HG02588 (cell line): Measurements from ENCODE around the gene CCSER2.
A peak's percentile ranks its signal among the peaks of the same experiment; 100 is the strongest.
"Not testable (repeated sequence)": the region's sequence is repeated elsewhere in the genome, so short reads cannot be mapped to it uniquely, and the experiment has no call there.

Experiments
- ATAC-seq: cut with Tn5 transposase; IDR thresholded peaks from one replicate; pipeline ENCODE4 v1.9.1; 2021; ENCODE audit warnings: mild to moderate bottlenecking, moderate library complexity; ENCODE audit not compliant: unreplicated experiment

CCSER2 gene

DNA sequence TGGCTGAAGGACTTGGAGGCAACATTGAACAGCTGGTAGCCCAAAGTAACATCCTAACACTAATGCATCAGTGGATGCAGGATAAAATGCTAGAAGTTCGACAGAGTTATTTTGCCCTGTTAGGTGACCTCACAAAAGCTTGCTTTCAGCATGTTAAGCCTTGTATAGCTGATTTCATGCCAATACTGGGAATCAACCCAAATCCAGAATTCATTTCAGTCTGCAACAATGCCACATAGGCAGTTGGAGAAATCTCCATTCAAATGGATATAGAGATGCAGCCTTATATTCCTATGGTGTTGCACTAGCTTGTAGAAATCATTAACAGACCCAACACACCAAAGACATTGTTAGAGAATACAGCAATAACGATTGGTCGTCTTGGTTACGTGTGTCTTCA is 62.9 kb downstream of the CCSER2 start:
- ATAC-seq, result no peak

DNA sequence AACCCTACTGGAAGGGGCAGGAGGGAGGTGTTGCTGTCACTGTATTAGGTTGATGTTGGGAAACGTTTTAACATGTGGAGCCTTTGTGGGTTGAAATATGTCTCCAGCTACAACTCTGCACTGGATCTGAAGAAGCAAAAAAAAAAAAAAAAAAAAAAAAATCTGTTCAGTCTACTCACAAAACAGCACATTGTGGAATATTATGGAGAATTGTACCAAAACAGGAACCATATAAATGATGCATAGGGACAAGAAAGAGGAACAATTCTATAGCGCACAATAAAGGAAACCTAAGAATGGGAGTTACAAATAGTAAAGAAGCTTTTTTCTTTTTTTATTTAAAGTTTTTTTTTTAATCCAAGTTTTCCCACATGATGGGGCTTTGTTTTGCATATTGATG is 63.8 kb downstream of the CCSER2 start:
- no peak for ATAC-seq

DNA sequence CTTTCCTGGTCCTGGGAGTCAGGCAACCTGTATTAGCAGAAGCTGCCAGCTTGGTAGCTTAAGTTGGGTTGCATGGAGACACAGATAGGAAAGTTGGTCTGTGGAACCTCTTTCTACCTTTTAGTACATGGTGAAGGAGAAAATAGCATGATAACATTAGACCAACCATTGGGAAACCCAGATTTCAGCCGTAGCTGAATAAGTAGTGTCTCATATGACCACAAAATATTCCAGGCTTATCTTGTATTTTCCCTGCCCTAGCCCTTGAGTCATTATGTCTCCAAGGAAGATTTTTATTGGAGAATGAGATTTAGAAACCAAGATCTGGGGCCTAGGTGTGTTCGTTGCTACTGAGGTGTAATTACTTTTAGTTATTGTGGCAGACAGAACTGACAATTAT is 67.2 kb downstream of the CCSER2 start:
- ATAC-seq, result no peak

DNA sequence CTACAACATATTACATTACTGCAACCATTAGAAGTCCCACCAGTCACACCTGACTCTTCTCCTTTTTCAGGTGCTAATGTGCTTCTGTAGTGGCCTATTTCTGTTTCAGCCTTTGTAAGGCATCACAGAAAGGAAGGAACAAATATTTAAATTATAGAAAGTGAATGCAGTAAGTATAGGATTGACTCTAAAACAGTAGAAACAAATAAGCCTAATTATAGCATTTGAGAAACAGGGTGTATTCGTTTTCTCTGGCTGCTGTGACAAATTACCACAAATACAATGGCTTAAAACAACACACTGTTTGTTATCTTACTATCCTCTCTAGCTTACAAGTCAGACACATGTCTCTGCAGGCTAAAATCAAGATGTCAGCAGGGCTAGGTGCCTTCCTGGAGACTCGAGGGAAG is 69.4 kb downstream of the CCSER2 start:
- ATAC-seq, result peak; percentile 45

DNA sequence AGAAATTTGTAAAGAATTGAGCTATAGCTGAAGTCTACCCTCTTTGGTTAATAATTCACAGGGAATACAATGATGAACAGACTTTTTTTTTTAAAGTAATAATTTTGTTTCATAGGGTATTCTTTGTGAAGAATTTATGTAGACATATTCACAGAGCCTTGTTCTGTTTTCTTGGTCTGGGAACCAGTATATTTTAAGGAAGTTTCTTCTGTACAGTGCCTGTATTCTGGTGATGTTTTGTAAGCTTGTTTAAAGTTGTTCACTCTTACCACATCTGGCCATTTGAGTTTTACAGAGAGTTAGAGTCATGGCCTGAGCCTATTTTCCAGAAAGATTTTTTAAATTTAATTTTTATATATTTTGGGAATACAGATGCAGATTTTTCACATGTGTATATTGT is 70.3 kb downstream of the CCSER2 start:
- ATAC-seq, result no peak

DNA sequence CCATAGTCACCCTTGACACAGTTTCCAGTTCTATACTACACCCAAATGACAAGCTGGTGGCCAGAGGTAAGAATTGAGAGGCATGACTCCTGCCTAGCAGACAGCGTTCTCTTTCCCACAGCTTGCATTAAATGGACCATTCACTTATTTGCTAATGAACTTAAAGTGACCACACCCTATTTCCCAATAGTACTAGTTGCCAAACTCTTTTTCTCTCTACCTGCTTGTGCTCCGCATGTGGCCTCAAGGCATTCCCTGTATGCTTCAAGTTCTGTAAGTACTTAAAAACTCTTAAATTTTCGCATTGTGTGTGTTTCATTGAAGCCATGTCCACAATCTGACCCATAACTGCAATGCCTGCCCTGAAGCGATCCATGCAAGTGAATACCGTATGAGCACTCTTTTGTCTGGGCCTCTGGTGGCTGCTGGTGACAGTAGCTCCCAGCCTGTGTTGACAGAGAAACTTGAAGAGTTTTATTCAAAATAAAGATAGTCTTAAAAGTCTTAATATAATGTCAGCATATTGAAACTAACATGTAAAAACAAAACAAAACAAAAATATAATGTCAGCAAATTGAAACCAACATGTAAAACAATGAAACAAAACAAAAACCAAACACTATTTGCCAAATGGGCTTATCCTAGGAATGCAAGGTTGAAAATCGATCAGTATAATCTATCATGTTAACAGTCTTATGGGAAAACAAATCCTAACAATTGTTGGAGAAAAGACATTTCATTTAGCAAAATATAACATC is 73.6 kb downstream of the CCSER2 start:
- no peak for ATAC-seq

DNA sequence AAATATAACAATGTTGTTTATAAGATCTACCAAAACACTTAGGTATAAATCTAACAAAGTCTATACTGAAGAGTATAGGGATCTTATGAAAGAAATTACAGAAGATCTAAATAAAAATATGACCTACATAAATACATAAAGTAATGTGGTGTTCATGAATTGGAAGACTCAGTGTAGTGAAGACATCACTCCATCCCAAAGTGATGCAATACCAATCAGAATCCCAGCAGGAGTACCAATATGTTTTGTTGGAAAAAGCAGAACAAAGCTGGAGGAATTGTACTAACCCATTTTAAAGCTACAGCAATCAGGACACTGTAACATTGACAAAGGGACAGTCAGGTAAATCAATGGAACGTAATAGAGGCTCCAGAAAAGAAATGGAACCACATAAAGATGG is 76.4 kb downstream of the CCSER2 start:
- ATAC-seq, result no peak

DNA sequence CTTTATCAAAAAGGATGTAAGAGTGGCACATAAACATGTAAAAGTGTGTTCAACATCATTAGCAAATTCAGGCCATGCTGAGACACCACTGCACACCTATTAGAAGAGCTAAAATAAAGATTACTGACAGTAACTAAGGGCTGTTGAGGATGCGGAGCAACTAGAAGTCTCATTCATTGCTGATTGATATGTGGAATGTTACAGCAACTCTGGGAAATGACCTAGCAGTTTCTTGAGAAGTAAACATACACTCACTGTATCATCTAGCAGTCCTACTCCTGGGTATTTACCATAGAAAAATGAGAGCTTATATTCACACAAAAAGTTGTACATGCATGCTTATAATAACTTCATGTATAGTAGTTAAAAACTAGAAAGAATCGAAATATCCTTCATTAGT is 77.3 kb downstream of the CCSER2 start:
- no peak for ATAC-seq

DNA sequence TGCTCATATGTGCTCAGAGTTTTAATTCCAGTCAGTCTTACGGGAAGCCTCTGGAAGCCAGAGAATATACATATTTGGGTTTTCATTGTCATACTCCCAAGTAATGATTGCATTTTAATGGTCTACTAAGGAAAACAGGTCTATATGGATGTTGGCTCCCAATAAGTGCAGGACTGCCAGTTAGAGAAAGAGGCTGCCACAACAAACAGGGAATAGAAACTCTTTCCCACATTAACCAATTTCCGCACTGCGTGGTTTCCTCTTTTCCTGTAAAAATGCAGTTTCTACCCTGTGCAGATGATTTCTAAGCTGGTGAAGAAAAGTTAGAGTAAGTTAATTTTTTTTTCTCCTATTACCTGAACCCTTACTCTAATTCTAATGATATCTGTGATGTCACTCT is 78.2 kb downstream of the CCSER2 start:
- no peak for ATAC-seq

DNA sequence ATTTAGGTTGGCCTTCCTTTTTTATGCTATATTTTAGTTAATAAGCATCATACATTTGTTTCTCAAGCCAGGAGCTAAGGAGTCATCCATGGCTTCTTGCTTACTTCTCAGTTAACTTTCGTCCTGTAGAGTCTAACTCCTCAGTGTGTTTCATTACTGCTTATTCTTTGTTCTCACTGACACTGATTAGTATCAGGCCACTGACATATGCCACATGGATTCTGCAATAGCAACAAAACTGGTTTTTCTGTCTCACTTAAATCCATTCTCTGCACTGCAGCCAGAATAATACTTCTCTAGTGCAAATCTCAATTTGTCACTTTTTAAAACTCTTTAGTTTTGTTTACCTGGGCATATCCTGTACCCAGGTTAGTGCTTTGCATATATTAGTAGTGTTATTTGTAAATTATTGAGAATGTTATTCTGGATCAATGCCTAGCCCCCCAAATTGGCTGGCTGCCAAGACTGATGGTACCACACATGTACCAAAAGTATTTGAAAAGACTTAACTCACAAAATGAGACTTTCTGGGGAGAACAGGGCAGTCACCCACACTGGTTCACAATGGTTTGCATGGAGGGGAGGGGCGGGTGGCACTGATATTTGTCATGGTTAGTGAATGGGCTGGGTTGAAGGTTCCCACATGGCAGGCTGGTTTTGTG is 79.1 kb downstream of the CCSER2 start:
- no peak for ATAC-seq

DNA sequence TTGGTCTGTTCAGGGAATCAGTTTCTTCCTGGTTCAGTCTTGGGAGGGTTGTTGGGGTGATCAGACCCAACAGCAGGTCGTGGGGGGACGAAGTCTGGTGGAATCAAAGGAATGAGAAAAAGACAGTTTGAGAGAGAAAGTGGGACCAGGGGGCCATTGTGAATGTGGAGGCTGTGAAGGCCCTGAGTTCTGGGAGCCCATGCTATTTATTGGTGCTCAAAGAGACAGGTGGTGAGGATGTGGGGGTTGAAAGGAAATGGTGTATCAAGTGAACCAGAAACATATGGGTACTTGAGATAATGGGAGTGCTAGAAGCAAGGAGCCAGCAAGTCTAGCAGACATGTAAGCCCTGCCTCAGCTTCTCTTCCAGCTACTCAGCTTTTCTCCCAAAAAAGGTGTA is 84.1 kb downstream of the CCSER2 start:
- no peak for ATAC-seq

DNA sequence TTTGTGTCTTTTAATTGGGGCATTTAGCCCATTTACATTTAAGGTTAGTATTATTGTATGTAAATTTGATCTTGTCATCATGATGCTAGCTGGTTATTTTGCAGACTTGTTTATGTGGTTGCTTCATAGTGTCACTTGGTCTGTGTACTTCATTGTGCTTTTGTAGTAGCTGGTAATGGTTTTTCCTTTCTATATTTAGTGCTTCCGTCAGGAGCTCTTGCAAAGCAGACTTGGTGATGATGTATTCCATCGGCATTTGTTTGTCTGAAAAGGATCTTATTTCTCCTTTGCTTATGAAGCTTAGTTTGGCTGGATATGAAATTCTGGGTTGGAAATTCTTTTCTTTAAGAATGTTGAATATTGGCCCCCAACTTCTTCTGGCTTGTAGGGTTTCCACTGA is 85.7 kb downstream of the CCSER2 start:
- ATAC-seq, result not testable (repeated sequence)

DNA sequence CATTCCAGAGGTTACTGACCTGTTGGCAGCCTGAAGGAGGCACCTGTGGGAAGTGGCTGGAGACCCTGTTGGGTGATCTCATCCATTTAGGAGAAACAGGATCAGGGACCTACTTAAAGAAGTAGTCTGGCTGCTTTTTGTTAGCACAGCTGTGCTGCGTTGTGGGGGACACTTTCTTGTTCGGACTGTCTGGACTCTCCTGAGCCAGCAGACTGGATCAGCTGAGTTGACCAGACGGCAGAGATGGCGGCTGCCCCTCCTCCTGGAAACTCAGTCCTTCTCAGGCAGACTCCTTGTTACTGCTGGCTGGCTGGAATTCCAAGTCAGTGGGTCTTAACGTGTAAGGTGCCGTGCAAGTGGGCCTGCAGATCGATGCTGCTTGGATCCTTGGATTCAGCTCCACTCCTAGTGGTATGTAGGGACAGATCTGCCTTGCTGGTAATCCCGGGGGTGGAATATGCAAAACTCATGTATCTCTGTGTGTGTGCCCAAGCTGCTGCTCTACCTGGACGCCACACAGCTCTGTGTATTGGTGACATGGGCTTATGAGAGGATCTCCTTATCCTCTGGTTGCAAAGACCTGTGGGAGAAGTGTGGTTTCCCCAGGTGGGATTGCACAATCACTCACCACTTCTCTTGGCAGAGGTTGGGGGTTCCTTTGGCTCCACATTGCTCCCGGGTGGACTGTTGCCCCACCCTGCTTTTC is 87.3 kb downstream of the CCSER2 start:
- ATAC-seq, result no peak

DNA sequence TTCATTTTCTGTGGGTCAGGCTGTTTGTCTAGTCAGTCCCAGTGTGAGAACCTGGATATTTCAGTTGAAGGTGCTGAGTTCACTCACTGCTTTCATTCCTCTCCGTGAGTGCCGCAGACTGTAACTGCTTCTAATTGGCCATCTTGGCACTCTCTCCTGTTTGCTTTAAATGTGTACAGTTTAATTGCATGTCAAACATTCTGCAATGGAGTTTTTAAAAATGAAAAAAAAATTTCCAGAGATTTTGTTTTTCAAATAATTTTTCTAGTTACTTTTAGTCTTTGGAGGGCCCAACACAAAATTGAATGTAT is 87.8 kb downstream of the CCSER2 start:
- ATAC-seq, result no peak

DNA sequence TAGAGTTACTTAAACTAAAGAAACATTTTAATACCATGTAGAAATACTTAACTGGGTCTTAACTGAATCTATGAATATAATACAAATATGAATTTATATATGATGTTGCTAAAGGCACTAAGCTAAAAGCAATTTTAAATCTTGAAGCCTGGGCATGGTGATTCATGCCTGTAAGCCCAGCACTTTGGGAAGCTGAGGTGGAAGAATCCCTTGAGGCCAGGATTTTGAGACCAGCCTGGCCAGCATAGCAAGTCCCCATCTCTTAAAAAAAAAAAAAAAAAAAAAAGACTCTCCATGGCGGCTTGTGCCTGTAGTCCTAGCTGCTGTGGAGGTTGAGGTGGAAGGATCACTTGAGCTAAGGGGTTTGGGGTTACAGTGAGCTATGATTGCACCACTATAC is 95.3 kb downstream of the CCSER2 start:
- ATAC-seq, result no peak

DNA sequence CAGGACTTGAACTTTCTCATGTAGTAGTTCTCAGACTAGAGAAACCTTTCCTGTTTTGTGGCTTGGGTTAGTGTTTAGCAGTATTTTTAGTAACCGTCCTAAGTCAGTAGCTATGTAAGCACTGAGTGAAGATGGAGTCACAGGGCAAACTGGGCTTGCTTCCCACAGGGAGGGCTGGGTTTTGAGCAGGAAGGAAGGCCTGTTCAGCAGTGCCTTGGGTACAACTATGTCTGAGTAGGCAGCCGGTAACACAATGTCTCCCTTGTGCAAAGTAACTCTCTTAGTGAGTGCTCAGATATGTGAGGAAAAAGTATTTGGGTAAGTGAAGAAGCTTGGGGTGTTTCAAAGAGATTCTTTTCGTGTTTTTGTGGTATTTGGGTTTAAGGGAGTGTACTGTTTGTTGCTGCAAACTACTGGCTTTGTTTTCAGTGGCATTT is 96.4 kb downstream of the CCSER2 start:
- ATAC-seq, result no peak

DNA sequence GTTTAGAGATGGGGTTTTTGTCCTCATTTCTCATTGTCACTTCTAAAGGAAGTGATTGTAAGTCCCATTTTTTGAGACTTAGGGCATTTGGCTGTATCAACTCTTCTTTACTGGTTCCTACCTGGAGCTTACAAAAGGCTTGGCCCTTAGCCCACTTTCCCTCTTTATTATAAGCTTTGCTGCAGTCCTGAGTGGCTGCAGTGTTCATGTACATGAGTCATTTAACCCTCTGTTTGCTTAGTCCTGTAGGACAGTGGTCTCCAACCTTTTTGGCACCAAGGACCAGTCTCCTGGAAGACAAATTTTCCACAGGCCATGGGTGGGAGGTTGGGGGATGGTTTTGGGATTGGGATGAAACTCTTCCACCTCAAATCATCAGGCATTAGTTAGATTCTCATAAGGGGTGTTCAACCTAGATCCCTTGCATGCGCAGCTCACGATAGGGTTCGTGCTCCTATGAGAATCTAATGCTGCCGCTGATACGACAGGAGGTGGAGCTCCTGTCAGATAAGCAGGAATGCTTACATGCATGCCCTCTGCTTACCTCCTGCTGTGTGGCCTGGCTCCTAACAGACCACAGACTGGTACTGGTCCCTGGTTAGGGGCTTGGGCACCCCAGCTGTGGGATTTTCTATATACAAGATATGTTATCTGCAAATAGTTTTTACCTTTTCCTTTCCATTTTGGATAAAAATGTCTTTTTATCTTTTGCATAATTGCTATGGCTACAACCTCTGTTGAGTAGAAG is 99.7 kb downstream of the CCSER2 start:
- no peak for ATAC-seq

DNA sequence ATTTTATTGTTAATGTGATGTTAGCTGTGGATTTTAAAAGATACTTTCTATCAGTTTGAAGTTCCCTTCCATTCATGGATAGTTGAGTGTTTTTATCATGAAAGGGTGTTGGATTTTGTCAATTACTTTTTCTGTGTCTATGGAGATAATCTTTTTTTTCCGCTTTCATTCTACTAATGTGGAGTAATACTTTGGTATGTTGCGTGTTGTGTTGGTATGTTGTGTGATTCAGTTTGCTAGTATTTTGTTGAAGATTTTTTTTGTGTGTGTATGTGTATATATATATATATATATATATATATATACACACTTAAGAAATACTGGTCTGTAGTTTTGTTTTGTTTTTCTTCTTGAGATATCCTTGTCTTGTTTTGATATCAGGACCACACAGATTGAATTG is 100.3 kb downstream of the CCSER2 start:
- no peak for ATAC-seq

DNA sequence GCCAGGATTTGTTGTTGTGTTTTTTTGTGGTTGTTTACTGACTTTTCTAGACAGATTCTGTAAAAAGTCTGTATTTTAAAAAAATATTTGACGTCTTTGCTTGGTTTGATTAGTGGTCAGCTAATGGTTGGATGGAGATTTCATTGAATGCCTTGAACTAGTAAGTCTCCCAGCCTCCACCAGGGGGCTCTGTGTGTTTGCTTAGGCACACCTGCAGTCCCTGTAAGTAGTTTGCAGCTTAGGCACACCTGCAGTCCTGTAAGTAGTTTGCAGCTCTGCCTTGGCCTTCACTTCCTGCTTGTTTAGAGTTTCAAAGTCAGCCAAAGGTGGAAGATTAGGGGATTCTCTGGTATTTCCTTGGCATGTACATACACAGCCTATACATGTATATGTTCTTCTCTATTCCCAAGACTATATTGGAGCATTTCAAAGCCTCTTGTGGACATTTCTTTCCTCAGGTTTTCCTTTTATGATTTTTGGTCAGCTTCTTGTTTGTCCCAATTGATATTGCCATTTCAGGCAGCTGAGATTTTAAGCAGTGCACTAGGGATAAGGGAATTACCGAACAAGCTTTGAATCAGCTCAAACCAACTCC is 101.6 kb downstream of the CCSER2 start:
- ATAC-seq, result peak; percentile 96

DNA sequence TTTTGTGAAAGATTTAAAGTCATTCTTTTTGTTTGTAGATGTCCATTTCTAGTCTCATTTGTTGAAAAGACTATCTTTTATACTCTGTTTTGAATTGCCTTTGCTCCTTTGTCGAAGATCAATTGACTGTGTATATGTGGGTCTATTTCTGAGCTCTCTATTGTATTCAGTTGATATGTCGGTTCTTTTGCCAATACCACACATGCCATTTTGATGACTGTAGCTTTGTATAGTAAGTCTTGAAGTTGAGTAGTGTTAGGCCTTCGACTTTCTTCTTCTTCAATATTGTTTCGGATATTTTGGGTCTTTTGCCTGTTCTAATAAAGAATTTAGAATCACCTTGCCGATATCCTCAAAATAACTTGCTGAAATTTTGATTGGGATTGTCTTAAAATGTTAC is 104.5 kb downstream of the CCSER2 start:
- ATAC-seq, result no peak

DNA sequence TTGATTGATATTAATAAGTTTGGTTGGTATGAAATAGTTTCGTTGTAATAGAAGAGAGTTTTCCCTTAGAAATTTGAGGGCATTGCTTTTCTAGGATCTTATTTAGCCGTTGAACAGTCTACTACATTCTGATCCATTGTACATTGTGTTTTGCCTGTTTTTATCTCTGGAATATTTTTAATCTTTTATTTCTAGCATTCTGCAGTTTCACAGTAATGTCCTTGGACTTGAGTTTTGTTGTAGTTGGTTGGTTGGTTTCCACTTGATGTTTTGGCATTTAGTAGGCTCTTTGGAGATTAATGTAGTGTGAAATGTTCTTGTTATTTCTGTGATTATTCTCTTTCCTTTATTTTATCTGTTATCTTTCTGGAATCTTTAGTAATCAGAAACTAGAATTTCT is 112.4 kb downstream of the CCSER2 start:
- ATAC-seq, result no peak
